ENCODE results near the gene CHMP2A.
A peak's percentile ranks its signal among the peaks of the same experiment; 100 is the strongest.

DNA sequence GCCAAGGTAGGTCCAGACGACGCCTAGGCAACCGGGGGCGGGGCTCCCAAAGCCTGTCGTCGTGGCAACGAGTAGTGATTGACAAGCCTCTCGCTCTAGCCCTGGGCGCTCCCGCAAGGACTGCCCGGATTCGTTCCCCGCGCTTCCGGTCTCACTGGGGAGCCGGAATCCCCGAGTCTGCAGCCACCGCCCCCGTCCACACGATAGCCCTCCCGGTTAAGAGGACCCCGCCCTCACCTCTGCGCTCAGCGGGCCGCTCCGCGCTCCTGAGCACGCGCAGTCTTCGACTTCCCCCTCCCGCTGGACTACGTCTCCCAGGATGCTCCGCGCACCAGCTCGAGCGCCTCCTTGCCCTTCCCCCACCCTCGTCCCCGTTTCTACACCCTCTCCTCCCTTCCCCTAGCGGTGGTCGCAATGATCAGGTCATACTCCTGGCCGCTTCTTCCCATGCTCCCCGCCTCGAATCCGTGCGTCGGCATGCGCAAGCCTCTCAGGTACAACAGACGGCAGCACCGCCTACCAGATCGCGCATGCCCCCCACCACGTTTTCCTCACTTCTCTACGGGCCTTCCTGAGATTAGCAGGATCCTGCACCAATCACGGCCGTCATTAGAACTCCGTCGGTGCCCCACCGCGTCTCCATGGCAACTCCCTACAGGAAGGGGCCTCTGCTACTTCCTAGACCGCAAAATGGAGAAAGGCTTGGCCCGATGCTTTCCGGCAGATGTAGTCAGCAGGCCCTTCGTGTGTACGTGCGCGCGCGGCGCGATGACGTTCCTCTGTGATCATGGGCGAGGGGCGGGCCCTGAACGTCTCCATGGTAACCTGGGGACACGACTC lies 18.1 kb upstream of the CHMP2A start, which contains the start of gene MZF1:
- TF ChIP-seq, protein P1, sequence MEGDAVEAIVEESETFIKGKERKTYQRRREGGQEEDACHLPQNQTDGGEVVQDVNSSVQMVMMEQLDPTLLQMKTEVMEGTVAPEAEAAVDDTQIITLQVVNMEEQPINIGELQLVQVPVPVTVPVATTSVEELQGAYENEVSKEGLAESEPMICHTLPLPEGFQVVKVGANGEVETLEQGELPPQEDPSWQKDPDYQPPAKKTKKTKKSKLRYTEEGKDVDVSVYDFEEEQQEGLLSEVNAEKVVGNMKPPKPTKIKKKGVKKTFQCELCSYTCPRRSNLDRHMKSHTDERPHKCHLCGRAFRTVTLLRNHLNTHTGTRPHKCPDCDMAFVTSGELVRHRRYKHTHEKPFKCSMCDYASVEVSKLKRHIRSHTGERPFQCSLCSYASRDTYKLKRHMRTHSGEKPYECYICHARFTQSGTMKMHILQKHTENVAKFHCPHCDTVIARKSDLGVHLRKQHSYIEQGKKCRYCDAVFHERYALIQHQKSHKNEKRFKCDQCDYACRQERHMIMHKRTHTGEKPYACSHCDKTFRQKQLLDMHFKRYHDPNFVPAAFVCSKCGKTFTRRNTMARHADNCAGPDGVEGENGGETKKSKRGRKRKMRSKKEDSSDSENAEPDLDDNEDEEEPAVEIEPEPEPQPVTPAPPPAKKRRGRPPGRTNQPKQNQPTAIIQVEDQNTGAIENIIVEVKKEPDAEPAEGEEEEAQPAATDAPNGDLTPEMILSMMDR (tag by site-specific recombination; IDR thresholded peaks at IDR 0.05), result peak; percentile 97
- TF ChIP-seq ZNF660 (tag by site-specific recombination; IDR thresholded peaks at IDR 0.05) (0 out of 2 replicates have a peak, but pooled peaks have one; percentile 11), ZNF16 (tag by site-specific recombination; IDR thresholded peaks at IDR 0.05; ENCODE audit: low read depth) (no peak), TCF7L2 (IDR thresholded peaks at IDR 0.05; ENCODE audit: borderline replicate concordance, low read depth, low read length) (no peak), ZNF24 (tag by site-specific recombination; IDR thresholded peaks at IDR 0.05) (peak; percentile 79), ZBTB21 (tag by site-specific recombination; IDR thresholded peaks at IDR 0.05) (peak; percentile 94), ZNF510 (tag by site-specific recombination; IDR thresholded peaks at IDR 0.05; ENCODE audit: insufficient replicate concordance) (no peak), ZNF596 (tag by site-specific recombination; IDR thresholded peaks at IDR 0.05) (peak; percentile 75), ZBTB17 (tag by site-specific recombination; IDR thresholded peaks at IDR 0.05) (peak; percentile 99), ZNF629 (tag by site-specific recombination; IDR thresholded peaks at IDR 0.05) (peak; percentile 97), ZNF37A (tag by site-specific recombination; IDR thresholded peaks at IDR 0.05) (no peak)
- TF ChIP-seq, protein P2, sequence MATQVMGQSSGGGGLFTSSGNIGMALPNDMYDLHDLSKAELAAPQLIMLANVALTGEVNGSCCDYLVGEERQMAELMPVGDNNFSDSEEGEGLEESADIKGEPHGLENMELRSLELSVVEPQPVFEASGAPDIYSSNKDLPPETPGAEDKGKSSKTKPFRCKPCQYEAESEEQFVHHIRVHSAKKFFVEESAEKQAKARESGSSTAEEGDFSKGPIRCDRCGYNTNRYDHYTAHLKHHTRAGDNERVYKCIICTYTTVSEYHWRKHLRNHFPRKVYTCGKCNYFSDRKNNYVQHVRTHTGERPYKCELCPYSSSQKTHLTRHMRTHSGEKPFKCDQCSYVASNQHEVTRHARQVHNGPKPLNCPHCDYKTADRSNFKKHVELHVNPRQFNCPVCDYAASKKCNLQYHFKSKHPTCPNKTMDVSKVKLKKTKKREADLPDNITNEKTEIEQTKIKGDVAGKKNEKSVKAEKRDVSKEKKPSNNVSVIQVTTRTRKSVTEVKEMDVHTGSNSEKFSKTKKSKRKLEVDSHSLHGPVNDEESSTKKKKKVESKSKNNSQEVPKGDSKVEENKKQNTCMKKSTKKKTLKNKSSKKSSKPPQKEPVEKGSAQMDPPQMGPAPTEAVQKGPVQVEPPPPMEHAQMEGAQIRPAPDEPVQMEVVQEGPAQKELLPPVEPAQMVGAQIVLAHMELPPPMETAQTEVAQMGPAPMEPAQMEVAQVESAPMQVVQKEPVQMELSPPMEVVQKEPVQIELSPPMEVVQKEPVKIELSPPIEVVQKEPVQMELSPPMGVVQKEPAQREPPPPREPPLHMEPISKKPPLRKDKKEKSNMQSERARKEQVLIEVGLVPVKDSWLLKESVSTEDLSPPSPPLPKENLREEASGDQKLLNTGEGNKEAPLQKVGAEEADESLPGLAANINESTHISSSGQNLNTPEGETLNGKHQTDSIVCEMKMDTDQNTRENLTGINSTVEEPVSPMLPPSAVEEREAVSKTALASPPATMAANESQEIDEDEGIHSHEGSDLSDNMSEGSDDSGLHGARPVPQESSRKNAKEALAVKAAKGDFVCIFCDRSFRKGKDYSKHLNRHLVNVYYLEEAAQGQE (tag by site-specific recombination; IDR thresholded peaks at IDR 0.05), result 0 out of 2 replicates have a peak, but pooled peaks have one; percentile 41
- TF ChIP-seq, protein P3, sequence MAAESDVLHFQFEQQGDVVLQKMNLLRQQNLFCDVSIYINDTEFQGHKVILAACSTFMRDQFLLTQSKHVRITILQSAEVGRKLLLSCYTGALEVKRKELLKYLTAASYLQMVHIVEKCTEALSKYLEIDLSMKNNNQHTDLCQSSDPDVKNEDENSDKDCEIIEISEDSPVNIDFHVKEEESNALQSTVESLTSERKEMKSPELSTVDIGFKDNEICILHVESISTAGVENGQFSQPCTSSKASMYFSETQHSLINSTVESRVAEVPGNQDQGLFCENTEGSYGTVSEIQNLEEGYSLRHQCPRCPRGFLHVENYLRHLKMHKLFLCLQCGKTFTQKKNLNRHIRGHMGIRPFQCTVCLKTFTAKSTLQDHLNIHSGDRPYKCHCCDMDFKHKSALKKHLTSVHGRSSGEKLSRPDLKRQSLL (tag by site-specific recombination; IDR thresholded peaks at IDR 0.05), result peak; percentile 96
